Esophagus muscularis mucosa (tissue), 4 donors: ENCODE measurements around the gene AP1B1. TPM values are rescaled to one million over a fixed set of nuclear protein-coding genes. Genes with fewer than 3 reads are reported as not detected.

ENCODE experiments used
- DNase-seq: peaks from one replicate; pipeline ENCODE4 v3.0.0-alpha.2; 2017; ENCODE audit errors: extremely low spot score
- H3K27ac ChIP-seq, 4 donors: fragments of 200-600 bp; sonication (generic); replicated peaks in 1 of 4; 1 replicate in 3 of 4; 2 replicates in 1 of 4; pipeline ENCODE4 v1.5.1; 2016 to 2019; ENCODE audit warnings: mild to moderate bottlenecking in 1 of 4
- H3K27me3 ChIP-seq, 4 donors: fragments of 200-600 bp; sonication (generic); one replicate each; pipeline versions ENCODE4 v1.5.1 to v1.6.0; 2016 to 2019
- H3K36me3 ChIP-seq, 4 donors: fragments of 200-600 bp; sonication (generic); one replicate each; pipeline ENCODE4 v1.5.1; 2016 to 2019
- H3K4me1 ChIP-seq, 4 donors: fragments of 200-600 bp; sonication (generic); one replicate each; pipeline ENCODE4 v1.5.1; 2016 to 2019
- H3K4me3 ChIP-seq, 4 donors: fragments of 200-600 bp; sonication (generic); 1 replicate in 2 of 4; 2 replicates in 2 of 4; pipeline ENCODE4 v1.5.1; 2016 to 2019; ENCODE audit warnings: mild to moderate bottlenecking in 4 of 4, moderate library complexity in 1 of 4
- H3K9me3 ChIP-seq, 4 donors: fragments of 200-600 bp; sonication (generic); 1 replicate in 3 of 4; 2 replicates in 1 of 4; pipeline ENCODE4 v1.5.1; 2016 to 2019
- EP300 ChIP-seq: sonication (generic); formaldehyde crosslinking; IDR thresholded peaks from one replicate; pipeline ENCODE4 v1.6.1; 2017; ENCODE audit warnings: antibody characterized with exemption
- POLR2A ChIP-seq: fragments of 450-650 bp; IDR thresholded peaks from one replicate; pipeline ENCODE4 v1.6.1; 2017; ENCODE audit warnings: antibody characterized with exemption, moderate library complexity, mild to moderate bottlenecking, low read depth
- POLR2AphosphoS5 ChIP-seq, 2 donors: sonication (generic); formaldehyde crosslinking; IDR thresholded peaks; one replicate each; pipeline ENCODE4 v1.6.1; 2017; ENCODE audit warnings: antibody characterized with exemption in 2 of 2
- WGBS: methylation state at CpG from one replicate; pipeline ENCODE4 v1.1.5; 2018; 5-methylcytosine and 5-hydroxymethylcytosine counted together
- intact Hi-C: fragments of 100-400 bp; cut with DNase I; formaldehyde crosslinking; loops from one replicate; pipeline ENCODE4 v1.15.1; 2023
- total RNA-seq, 4 donors: library from RNA; depleted of rRNA; stranded (reverse); fragments of >200 nt; gene quantifications; one replicate each; pipeline versions ENCODE4 v1.1.0 to v1.2.1, GENCODE V29; 2016
- TF ChIP-seq, protein P1 (sequence below), 3 experiments: fragments of 200-600 bp in 2 of 3; fragments of 450-650 bp in 1 of 3; sonication (generic) in 2 of 3; IDR thresholded peaks; one replicate each; pipeline ENCODE4 v1.5.1; 2017 to 2019; ENCODE audit warnings: antibody characterized with exemption in 3 of 3, mild to moderate bottlenecking in 2 of 3, moderate library complexity in 1 of 3

The AP1B1 gene
- total RNA-seq, 4 donors from 2014 or later, result 55.6 to 72.2 (median 57.4) TPM

GRCh38 chr22:29310863-29311339, 77.5 kb downstream of the AP1B1 start:
- no peak for TF ChIP-seq POLR2A
- TF ChIP-seq POLR2AphosphoS5 (IDR thresholded peaks at IDR 0.05), result peak; percentile 75 to 88
- TF ChIP-seq EP300, result no peak
- TF ChIP-seq, protein P1, sequence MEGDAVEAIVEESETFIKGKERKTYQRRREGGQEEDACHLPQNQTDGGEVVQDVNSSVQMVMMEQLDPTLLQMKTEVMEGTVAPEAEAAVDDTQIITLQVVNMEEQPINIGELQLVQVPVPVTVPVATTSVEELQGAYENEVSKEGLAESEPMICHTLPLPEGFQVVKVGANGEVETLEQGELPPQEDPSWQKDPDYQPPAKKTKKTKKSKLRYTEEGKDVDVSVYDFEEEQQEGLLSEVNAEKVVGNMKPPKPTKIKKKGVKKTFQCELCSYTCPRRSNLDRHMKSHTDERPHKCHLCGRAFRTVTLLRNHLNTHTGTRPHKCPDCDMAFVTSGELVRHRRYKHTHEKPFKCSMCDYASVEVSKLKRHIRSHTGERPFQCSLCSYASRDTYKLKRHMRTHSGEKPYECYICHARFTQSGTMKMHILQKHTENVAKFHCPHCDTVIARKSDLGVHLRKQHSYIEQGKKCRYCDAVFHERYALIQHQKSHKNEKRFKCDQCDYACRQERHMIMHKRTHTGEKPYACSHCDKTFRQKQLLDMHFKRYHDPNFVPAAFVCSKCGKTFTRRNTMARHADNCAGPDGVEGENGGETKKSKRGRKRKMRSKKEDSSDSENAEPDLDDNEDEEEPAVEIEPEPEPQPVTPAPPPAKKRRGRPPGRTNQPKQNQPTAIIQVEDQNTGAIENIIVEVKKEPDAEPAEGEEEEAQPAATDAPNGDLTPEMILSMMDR (IDR thresholded peaks at IDR 0.05), result peak in 1 of 3 experiments; percentile 4
- WGBS, result 14% methylated on average over 11 of the region's 18 CpGs
- Histone ChIP-seq H3K4me3 (peak overlapping the region; percentile 40 to 53 (median 42)), H3K36me3 (peaks cover 0 to 13% (median 4%) of the 10 kb centered on the region in 4 donors), H3K4me1 (peaks cover 79 to 93% (median 90%) of the 10 kb centered on the region in 4 donors), H3K27me3 (peaks cover 0 to 27% (median 9%) of the 10 kb centered on the region in 4 donors), H3K9me3 (no peaks in the 10 kb centered on the region), H3K27ac (peak overlapping the region; percentile 92 to 97 (median 94))
- peak; percentile 99 for DNase-seq
- intact Hi-C loops, result no loop called here

DNA sequence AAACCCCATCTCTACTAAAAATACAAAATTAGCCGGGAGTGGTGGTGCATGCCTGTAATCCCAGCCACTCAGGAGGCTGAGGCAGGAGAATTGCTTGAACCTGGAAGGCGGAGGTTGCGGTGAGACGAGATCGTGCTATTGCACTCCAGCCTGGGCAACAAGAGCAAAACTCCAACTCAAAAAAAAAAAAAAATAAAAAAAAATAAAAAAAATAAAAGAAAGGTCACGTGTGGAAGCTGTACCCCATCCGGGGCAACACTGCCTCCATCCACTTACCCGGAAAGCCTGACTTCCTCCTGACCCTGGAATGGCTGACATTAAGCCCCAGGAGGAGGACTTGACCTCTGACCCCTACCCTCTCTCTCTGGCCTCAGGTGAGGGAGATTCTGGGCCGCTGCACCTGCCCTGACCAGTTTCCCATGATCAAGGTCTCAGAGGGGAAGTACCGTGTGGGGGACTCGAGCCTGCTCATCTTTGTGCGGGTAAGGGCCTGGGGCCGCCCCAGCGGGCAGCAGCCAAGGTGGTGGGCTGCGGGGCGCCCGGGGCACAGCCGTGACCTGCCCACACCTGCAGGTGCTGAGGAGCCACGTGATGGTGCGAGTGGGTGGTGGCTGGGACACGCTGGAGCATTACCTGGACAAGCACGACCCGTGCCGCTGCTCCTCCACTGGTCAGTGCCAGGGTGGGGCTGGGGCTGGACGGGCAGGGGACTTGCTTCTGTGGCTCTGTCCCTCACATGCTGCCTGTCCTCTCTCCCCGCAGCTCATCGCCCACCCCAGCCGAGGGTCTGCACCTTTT, 78.1 kb downstream of the AP1B1 start:
- Histone ChIP-seq H3K36me3 (peaks cover 0 to 13% (median 4%) of the 10 kb centered on the region in 4 donors), H3K9me3 (no peaks in the 10 kb centered on the region), H3K27ac (peak overlapping the region; percentile 92 to 97 (median 94)), H3K4me3 (peak overlapping the region; percentile 40 to 53 (median 42)), H3K27me3 (peaks cover 0 to 21% (median 6%) of the 10 kb centered on the region in 4 donors), H3K4me1 (peaks cover 74 to 91% (median 86%) of the 10 kb centered on the region in 4 donors)
- 57% methylated on average over 18 of the region's 28 CpGs for WGBS
- intact Hi-C loops, result no loop called here
- TF ChIP-seq, protein P1 (IDR thresholded peaks at IDR 0.05), result no peak
- TF ChIP-seq POLR2AphosphoS5 (IDR thresholded peaks at IDR 0.05), result no peak
- TF ChIP-seq POLR2A, result no peak
- no peak for TF ChIP-seq EP300
- no peak for DNase-seq

GRCh38 chr22:29309332-29310064, 78.9 kb downstream of the AP1B1 start:
- TF ChIP-seq POLR2AphosphoS5 (IDR thresholded peaks at IDR 0.05) (peak; percentile 31 to 40), EP300 (no peak)
- H3K4me3 ChIP-seq, result peak overlapping the region; percentile 88 to 99 (median 96)
- peaks cover 70 to 83% (median 78%) of the 10 kb centered on the region in 4 donors for H3K4me1 ChIP-seq
- WGBS, result 78% methylated on average over 5 of the region's 21 CpGs
- H3K36me3 ChIP-seq, result peaks cover 0 to 13% (median 4%) of the 10 kb centered on the region in 4 donors
- H3K27ac ChIP-seq, result peak overlapping the region; percentile 92 to 97 (median 94)
- no peaks in the 10 kb centered on the region for H3K9me3 ChIP-seq
- intact Hi-C loops, result no loop called here
- DNase-seq, result no peak
- H3K27me3 ChIP-seq, result peaks cover 0 to 13% (median 4%) of the 10 kb centered on the region in 4 donors

DNA sequence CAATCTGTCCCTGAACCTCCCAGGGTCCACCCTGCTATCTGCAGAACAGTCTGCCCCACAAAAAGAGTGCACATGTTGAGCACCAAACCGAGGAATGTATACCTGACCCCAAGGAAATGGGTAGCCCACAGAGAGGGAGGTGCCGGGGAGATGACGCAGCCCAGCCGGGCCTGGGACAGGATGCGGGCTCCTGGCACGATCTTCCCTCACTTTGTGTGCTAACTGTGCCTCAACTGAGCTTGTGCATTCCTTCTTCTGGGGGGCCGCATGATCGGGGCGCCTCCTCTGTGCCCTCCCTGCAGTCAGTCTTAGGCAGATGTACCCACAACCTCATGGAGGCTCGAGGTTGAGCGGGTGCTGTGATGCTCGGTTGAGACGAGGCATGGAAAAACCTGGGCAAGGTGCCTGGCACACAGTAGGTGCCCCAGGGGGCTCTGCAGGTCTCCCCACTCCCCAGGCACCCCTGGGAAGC, 79.5 kb downstream of the AP1B1 start:
- intact Hi-C loops, result no loop called here
- peak overlapping the region; percentile 88 to 99 (median 96) for H3K4me3 ChIP-seq
- peaks cover 0 to 13% (median 4%) of the 10 kb centered on the region in 4 donors for H3K36me3 ChIP-seq
- 32% methylated on average over 12 of the region's 13 CpGs for WGBS
- DNase-seq, result no peak
- peaks cover 0 to 6% (median 2%) of the 10 kb centered on the region in 4 donors for H3K27me3 ChIP-seq
- peak overlapping the region; percentile 92 to 97 (median 94) for H3K27ac ChIP-seq
- H3K9me3 ChIP-seq, result no peaks in the 10 kb centered on the region
- H3K4me1 ChIP-seq, result peaks cover 64 to 77% (median 71%) of the 10 kb centered on the region in 4 donors
- TF ChIP-seq POLR2A (no peak), POLR2AphosphoS5 (IDR thresholded peaks at IDR 0.05) (no peak), EP300 (no peak)
- TF ChIP-seq, protein P1 (IDR thresholded peaks at IDR 0.05), result no peak
